ENCODE data around the gene OR5M8. TPM values are rescaled to one million over a fixed set of nuclear protein-coding genes. Genes with fewer than 3 reads are reported as not detected.

OR5M8 gene
- not detected for total RNA-seq
- long read RNA-seq, result 0 reads

GRCh38 chr11:56491270-56491669 lies at the start of gene OR5M8:
Gene OR5M8 (minus strand): TSS chr11:56491370. CDS start chr11:56491370, 0 bp downstream.
- intact Hi-C loops (cut with DNase I), result no loop called here
- no peak for DNase-seq (ENCODE audit: low spot score)

- DNase-seq (ENCODE audit: low spot score), result no peak
- intact Hi-C loops (cut with DNase I), result no loop called here
Measured at GRCh38 chr11:56533054-56533740, 42.0 kb upstream of the OR5M8 start.

- no peak for DNase-seq (ENCODE audit: low spot score)
- intact Hi-C loops (cut with DNase I), result no loop called here
Measured at GRCh38 chr11:56531856-56532255, 40.7 kb upstream of the OR5M8 start.

DNA sequence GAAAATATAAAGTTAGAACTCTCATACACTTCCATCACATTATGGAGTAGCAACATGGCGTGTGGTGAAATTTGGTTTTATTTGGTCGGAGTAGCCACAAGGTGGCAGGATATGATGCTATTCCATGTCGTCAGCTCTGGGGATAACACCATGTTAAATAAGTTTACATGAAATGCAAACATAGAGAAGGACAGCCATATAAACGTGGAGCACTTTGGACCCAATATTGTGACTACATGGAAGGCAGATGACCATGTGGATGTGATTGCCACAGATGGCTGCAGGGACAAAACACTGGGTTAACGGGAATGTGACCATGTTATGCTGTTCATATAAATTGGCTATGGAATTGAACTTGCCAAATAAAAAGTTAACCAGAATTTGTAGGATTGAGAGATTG lies 30.8 kb upstream of the OR5M8 start:
- intact Hi-C loops (cut with DNase I), result no loop called here
- DNase-seq (ENCODE audit: low spot score), result no peak

GRCh38 chr11:56513280-56513679 lies 22.1 kb upstream of the OR5M8 start:
- DNase-seq (ENCODE audit: low spot score), result no peak
- intact Hi-C loops (cut with DNase I), result no loop called here

DNA sequence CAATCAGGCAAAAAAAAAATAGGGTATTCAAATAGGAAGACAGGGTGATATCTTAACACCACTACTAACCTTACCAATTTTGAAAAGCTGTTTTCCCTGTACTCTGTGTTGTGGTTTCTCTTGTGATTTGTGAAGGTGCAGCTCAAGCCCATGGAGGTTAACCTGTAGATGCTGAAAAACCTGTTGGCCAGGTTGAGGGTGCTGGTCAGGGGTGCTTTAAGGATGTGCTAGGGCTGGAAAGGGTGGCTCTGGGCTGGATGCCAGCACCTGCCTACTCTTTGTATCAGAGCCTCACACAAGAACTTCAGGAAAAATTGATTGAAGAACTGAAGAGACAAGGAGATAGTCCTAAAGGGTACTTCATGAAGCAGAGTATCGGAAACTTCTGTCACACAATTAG lies 18.3 kb upstream of the OR5M8 start:
- DNase-seq (ENCODE audit: low spot score), result no peak
- intact Hi-C loops (cut with DNase I), result no loop called here

DNA sequence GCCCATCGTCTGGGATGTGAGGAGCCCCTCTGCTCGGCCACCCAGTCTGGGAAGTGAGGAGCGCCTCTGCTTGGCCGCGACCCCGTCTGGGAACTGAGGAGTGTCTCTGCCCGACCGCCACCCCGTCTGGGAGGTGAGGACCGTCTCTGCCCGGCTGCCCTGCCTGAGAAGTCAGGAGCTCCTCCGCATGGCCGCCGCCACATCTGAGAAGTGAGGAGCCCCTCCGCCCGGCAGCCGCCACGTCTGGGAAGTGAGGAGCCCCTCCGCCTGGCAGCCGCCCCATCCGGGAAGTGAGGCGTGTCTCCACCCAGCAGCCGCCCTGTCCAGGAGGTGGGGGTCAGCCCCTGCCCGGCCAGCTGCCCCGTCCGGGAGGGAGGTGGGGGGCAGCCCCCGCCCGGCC lies 5.8 kb upstream of the OR5M8 start:
- DNase-seq (ENCODE audit: low spot score), result no peak
- intact Hi-C loops (cut with DNase I), result no loop called here

- no peak for DNase-seq (ENCODE audit: low spot score)
- intact Hi-C loops (cut with DNase I), result no loop called here
Measured at GRCh38 chr11:56495117-56495516, 3.9 kb upstream of the OR5M8 start.

- DNase-seq (ENCODE audit: low spot score), result no peak
- intact Hi-C loops (cut with DNase I), result no loop called here
Measured at GRCh38 chr11:56486801-56487200, 4.4 kb downstream of the OR5M8 start.

DNA sequence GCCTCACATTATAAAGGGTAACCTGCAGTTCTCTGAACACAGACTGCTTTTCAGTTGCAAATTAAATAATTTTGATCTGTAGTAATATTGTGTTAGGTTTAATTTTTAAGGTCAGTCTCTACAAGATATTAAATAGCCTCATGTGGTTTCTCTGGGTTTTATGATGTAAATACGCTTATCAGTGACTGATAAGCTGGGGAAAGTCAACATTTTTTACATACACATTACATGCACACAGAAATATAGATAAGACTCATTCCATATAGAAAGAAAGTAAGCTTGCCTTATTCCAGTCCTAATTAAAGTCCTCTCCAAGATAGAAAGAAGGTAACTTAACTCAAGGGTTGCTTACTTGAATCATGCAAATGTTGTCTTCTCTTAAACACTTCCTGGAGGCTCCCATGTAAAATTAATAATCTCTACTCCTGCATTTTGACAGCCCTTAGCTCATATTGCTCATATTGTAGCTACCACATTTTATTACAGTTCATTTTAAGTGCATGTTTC lies 16.4 kb downstream of the OR5M8 start:
- intact Hi-C loops (cut with DNase I), result no loop called here
- DNase-seq (ENCODE audit: low spot score), result no peak

DNA sequence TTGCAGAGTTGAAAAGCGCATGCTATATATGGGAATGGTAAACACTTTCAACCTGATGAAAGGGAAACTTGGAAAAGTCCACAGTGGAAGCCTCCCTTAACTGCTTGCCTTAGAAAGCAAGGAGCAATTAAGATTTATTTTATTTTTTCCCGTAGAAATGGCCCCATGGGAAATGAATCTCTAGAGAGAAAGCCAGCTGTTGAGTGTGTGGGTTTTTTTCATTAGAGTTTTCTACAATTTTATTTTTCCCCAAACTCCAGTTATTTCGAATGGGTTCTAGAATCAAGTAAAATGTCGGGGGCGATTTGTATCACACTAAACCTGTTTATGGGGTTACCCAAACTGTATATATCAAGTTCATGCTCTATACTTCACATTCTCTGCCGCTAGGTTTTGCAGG lies 17.9 kb downstream of the OR5M8 start, which contains the start of gene OR5M3:
TSS of gene OR5M3 (minus strand) at position 101 of the 400 bp plus-strand sequence. CDS start 2,855 bp downstream, outside the sequence.
- intact Hi-C loops (cut with DNase I), result no loop called here
- no peak for DNase-seq (ENCODE audit: low spot score)

GRCh38 chr11:56457076-56457475 lies 34.1 kb downstream of the OR5M8 start:
- intact Hi-C loops (cut with DNase I), result no loop called here
- no peak for DNase-seq (ENCODE audit: low spot score)

- intact Hi-C loops (cut with DNase I), result no loop called here
- DNase-seq (ENCODE audit: low spot score), result no peak
Measured at GRCh38 chr11:56453521-56453920, 37.6 kb downstream of the OR5M8 start.

Other genes starting within 250 kb of the OR5M8 start
- not detected for gene OR5T3, start 239.1 kb downstream of the OR5M8 start, total RNA-seq
- not detected for gene OR5T1, start 217.2 kb downstream of the OR5M8 start, total RNA-seq
- not detected for gene OR8H1, start 199.1 kb downstream of the OR5M8 start, total RNA-seq
- gene OR8K3, start 176.2 kb downstream of the OR5M8 start, total RNA-seq, result not detected
- gene OR8K1, start 145.3 kb downstream of the OR5M8 start, total RNA-seq, result not detected
- gene OR8J1, start 137.1 kb downstream of the OR5M8 start, total RNA-seq, result not detected
- gene OR8U1, start 115.7 kb downstream of the OR5M8 start, total RNA-seq, result not detected
- not detected for gene OR5AL1, start 78.7 kb downstream of the OR5M8 start, total RNA-seq
- not detected for gene OR5M3, start 18.0 kb downstream of the OR5M8 start, total RNA-seq
- not detected for gene OR5M11, start 51.9 kb upstream of the OR5M8 start, total RNA-seq
- not detected for gene OR5M10, start 86.4 kb upstream of the OR5M8 start, total RNA-seq
- gene OR5M1, start 123.5 kb upstream of the OR5M8 start, total RNA-seq, result not detected
- gene OR5AP2, start 151.1 kb upstream of the OR5M8 start, total RNA-seq, result not detected
- not detected for gene OR5AR1, start 172.3 kb upstream of the OR5M8 start, total RNA-seq
- not detected for gene OR9G1, start 207.7 kb upstream of the OR5M8 start, total RNA-seq

Measured in cardiac septum (tissue), 1 donor.